ENCODE results near the gene GMDS.

- TF ChIP-seq CTCF (IDR thresholded peaks at IDR 0.05) (no peak), POLR2A (IDR thresholded peaks at IDR 0.05) (no peak)
Observed at GRCh38 chr6:1971612-1972011, 273.8 kb downstream of the GMDS start.
